Mesothelial cell of epicardium (in vitro differentiated cells): ENCODE data around the gene ERGIC1. TPM values are rescaled to one million over a fixed set of nuclear protein-coding genes. Genes with fewer than 3 reads are reported as not detected.

Experiments
- DNase-seq, 2 experiments: peaks; one replicate each; pipeline ENCODE4 v3.0.0; 2021; ENCODE audit warnings: low spot score in 2 of 2; ENCODE audit not compliant: unreplicated experiment in 2 of 2
- H3K27ac Mint-ChIP-seq: 2 replicates; pipeline ENCODE4 v1.8.0; 2021; ENCODE audit warnings: mixed read lengths
- H3K27me3 Mint-ChIP-seq: 2 replicates; pipeline ENCODE4 v1.8.0; 2021; ENCODE audit warnings: low read depth, mixed read lengths
- H3K36me3 Mint-ChIP-seq: 2 replicates; pipeline ENCODE4 v1.8.0; 2021; ENCODE audit warnings: mixed read lengths
- H3K4me1 Mint-ChIP-seq: 2 replicates; pipeline ENCODE4 v1.8.0; 2021; ENCODE audit warnings: mixed read lengths
- H3K4me3 Mint-ChIP-seq: 2 replicates; pipeline ENCODE4 v1.8.0; 2021; ENCODE audit warnings: mild to moderate bottlenecking, moderate library complexity, mixed read lengths
- H3K9me3 Mint-ChIP-seq: 2 replicates; pipeline ENCODE4 v1.8.0; 2021; ENCODE audit warnings: mixed read lengths
- CTCF ChIP-seq: fragments of 200-600 bp; sonication (generic); IDR thresholded peaks from one replicate; pipeline ENCODE4 v1.5.0; 2021; ENCODE audit warnings: antibody characterized with exemption; ENCODE audit not compliant: unreplicated experiment
- total RNA-seq: library from RNA; stranded (reverse); gene quantifications from 3 replicates; pipeline ENCODE4 v1.2.1, GENCODE V29; 2021

Gene ERGIC1
- total RNA-seq, 1 donor from 2014 or later, result 107 TPM

GRCh38 chr5:172956228-172956627 lies 122.2 kb downstream of the ERGIC1 start:
- peaks cover 35% of the 10 kb centered on the region for H3K4me1 Mint-ChIP-seq
- peaks cover 6% of the 10 kb centered on the region for H3K36me3 Mint-ChIP-seq
- H3K9me3 Mint-ChIP-seq, result no peaks in the 10 kb centered on the region
- no peak for DNase-seq
- TF ChIP-seq CTCF, result no peak
- no peak overlapping the region for H3K27ac Mint-ChIP-seq
- no peak overlapping the region for H3K4me3 Mint-ChIP-seq
- H3K27me3 Mint-ChIP-seq, result no peaks in the 10 kb centered on the region

GRCh38 chr5:172956936-172957335 lies 122.9 kb downstream of the ERGIC1 start:
- H3K27me3 Mint-ChIP-seq, result no peaks in the 10 kb centered on the region
- peaks cover 8% of the 10 kb centered on the region for H3K36me3 Mint-ChIP-seq
- no peak overlapping the region for H3K4me3 Mint-ChIP-seq
- no peak for TF ChIP-seq CTCF
- no peaks in the 10 kb centered on the region for H3K9me3 Mint-ChIP-seq
- H3K27ac Mint-ChIP-seq, result no peak overlapping the region
- DNase-seq, result no peak
- H3K4me1 Mint-ChIP-seq, result peaks cover 33% of the 10 kb centered on the region

GRCh38 chr5:172957458-172957857 lies 123.4 kb downstream of the ERGIC1 start:
- H3K27ac Mint-ChIP-seq, result peak overlapping the region; percentile 66
- H3K27me3 Mint-ChIP-seq, result no peaks in the 10 kb centered on the region
- H3K4me3 Mint-ChIP-seq, result peak overlapping the region; percentile 48
- peaks cover 9% of the 10 kb centered on the region for H3K36me3 Mint-ChIP-seq
- H3K9me3 Mint-ChIP-seq, result no peaks in the 10 kb centered on the region
- DNase-seq, result no peak
- H3K4me1 Mint-ChIP-seq, result peaks cover 29% of the 10 kb centered on the region
- TF ChIP-seq CTCF, result no peak

GRCh38 chr5:172958331-172959046 lies 124.4 kb downstream of the ERGIC1 start:
- Mint-ChIP-seq H3K27ac (peak overlapping the region; percentile 95), H3K36me3 (peaks cover 10% of the 10 kb centered on the region), H3K4me3 (peak overlapping the region; percentile 92), H3K4me1 (peaks cover 26% of the 10 kb centered on the region), H3K9me3 (no peaks in the 10 kb centered on the region), H3K27me3 (no peaks in the 10 kb centered on the region)
- no peak for TF ChIP-seq CTCF
- peak; percentile 61 to 72 for DNase-seq

- no peak for DNase-seq
- peaks cover 15% of the 10 kb centered on the region for H3K36me3 Mint-ChIP-seq
- no peaks in the 10 kb centered on the region for H3K9me3 Mint-ChIP-seq
- peak overlapping the region; percentile 95 for H3K27ac Mint-ChIP-seq
- peak overlapping the region; percentile 92 for H3K4me3 Mint-ChIP-seq
- no peaks in the 10 kb centered on the region for H3K27me3 Mint-ChIP-seq
- H3K4me1 Mint-ChIP-seq, result peaks cover 19% of the 10 kb centered on the region
- no peak for TF ChIP-seq CTCF
Observed at GRCh38 chr5:172959824-172960799, 126.1 kb downstream of the ERGIC1 start.
